NCI-H146 treated with DMSO at 0.1 percent for 48 hours (cell line): ENCODE measurements around the gene STK32A.
"Not testable (repeated sequence)": the region's sequence is repeated elsewhere in the genome, so short reads cannot be mapped to it uniquely, and the experiment has no call there.

Experiments used
- DNase-seq: peaks from one replicate; lab custom pipeline; 2025; ENCODE audit not compliant: unreplicated experiment; lab: John Stamatoyannopoulos, UW

Gene STK32A

GRCh38 chr5:147341345-147341744 lies 106.5 kb downstream of the STK32A start:
- no peak for DNase-seq

GRCh38 chr5:147344861-147345260 lies 110.0 kb downstream of the STK32A start:
- DNase-seq, result no peak

GRCh38 chr5:147346006-147346561 lies 111.3 kb downstream of the STK32A start:
- DNase-seq, result no peak

GRCh38 chr5:147348046-147348445 lies 113.2 kb downstream of the STK32A start:
- DNase-seq, result no peak

- DNase-seq, result no peak
These were observed 113.6 kb downstream of the STK32A start for GRCh38 chr5:147348451-147348850.

GRCh38 chr5:147349241-147349640 lies 114.4 kb downstream of the STK32A start:
- no peak for DNase-seq

GRCh38 chr5:147359101-147359500 lies 124.3 kb downstream of the STK32A start:
- no peak for DNase-seq

GRCh38 chr5:147359581-147359980 lies 124.8 kb downstream of the STK32A start:
- DNase-seq, result no peak

- no peak for DNase-seq
These were observed 126.0 kb downstream of the STK32A start for GRCh38 chr5:147360816-147361215.

- DNase-seq, result no peak
These were observed 126.8 kb downstream of the STK32A start for GRCh38 chr5:147361441-147362175.

GRCh38 chr5:147367381-147367780 lies 132.6 kb downstream of the STK32A start:
- not testable (repeated sequence) for DNase-seq

- DNase-seq, result peak; percentile 25
These were observed 135.0 kb downstream of the STK32A start for GRCh38 chr5:147369742-147370374.

- no peak for DNase-seq
These were observed 136.5 kb downstream of the STK32A start for GRCh38 chr5:147371290-147371689.

- DNase-seq, result no peak
These were observed 137.4 kb downstream of the STK32A start for GRCh38 chr5:147372191-147372590.

- DNase-seq, result no peak
These were observed 138.5 kb downstream of the STK32A start for GRCh38 chr5:147373328-147373727.

GRCh38 chr5:147375151-147375550 lies 140.3 kb downstream of the STK32A start:
- DNase-seq, result no peak

GRCh38 chr5:147377682-147378081 lies 142.9 kb downstream of the STK32A start:
- DNase-seq, result no peak

GRCh38 chr5:147381555-147381954 lies 146.7 kb downstream of the STK32A start:
- no peak for DNase-seq

GRCh38 chr5:147382776-147383175 lies 147.9 kb downstream of the STK32A start:
- DNase-seq, result no peak

GRCh38 chr5:147384346-147385193 lies 149.7 kb downstream of the STK32A start:
- no peak for DNase-seq

- no peak for DNase-seq
These were observed 152.3 kb downstream of the STK32A start for GRCh38 chr5:147387109-147387508.
